GM06990 (cell line): Measurements from ENCODE around the gene PIM1.

Source experiments
- DNase-seq: peaks from one replicate; pipeline ENCODE4 v3.0.0-alpha.2; 2011; ENCODE audit not compliant: insufficient read length; ENCODE audit errors: extremely low read depth
- H3K27me3 ChIP-seq: replicated peaks from 2 replicates; pipeline ENCODE4 v1.6.0; 2011; ENCODE audit warnings: low read length; ENCODE audit not compliant: control insufficient read depth, insufficient read depth
- H3K36me3 ChIP-seq: 2 replicates; pipeline ENCODE4 v1.5.1; 2011; ENCODE audit warnings: low read length; ENCODE audit not compliant: control insufficient read depth, insufficient read depth
- H3K4me3 ChIP-seq: replicated peaks from 2 replicates; pipeline ENCODE4 v1.5.1; 2011; ENCODE audit warnings: low read depth, mild to moderate bottlenecking, control low read depth, low read length
- CTCF ChIP-seq: IDR thresholded peaks from 2 replicates; pipeline ENCODE4 v1.5.1; 2011; ENCODE audit warnings: low read length, control low read depth, mild to moderate bottlenecking, inconsistent platforms; ENCODE audit not compliant: insufficient read depth, poor library complexity, severe bottlenecking

PIM1 gene

GRCh38 chr6:37204014-37204751 lies 34.2 kb downstream of the PIM1 start:
- no peak for DNase-seq
- TF ChIP-seq CTCF, result no peak
- no peaks in the 10 kb centered on the region for H3K27me3 ChIP-seq
- no peak overlapping the region for H3K4me3 ChIP-seq
- no peaks in the 10 kb centered on the region for H3K36me3 ChIP-seq

- Histone ChIP-seq H3K4me3 (no peak overlapping the region), H3K36me3 (no peaks in the 10 kb centered on the region), H3K27me3 (no peaks in the 10 kb centered on the region)
- TF ChIP-seq CTCF, result no peak
- DNase-seq, result no peak
These were observed 35.4 kb downstream of the PIM1 start for GRCh38 chr6:37205175-37205996.

- DNase-seq, result no peak
- no peak overlapping the region for H3K4me3 ChIP-seq
- H3K27me3 ChIP-seq, result no peaks in the 10 kb centered on the region
- H3K36me3 ChIP-seq, result no peaks in the 10 kb centered on the region
- no peak for TF ChIP-seq CTCF
These were observed 36.0 kb downstream of the PIM1 start for GRCh38 chr6:37205997-37206340.

- no peak for TF ChIP-seq CTCF
These were observed 36.7 kb downstream of the PIM1 start for GRCh38 chr6:37206622-37207021.

GRCh38 chr6:37207903-37208456 lies 38.0 kb downstream of the PIM1 start:
- TF ChIP-seq CTCF, result peak; percentile 85
- Histone ChIP-seq H3K27me3 (no peaks in the 10 kb centered on the region), H3K36me3 (no peaks in the 10 kb centered on the region), H3K4me3 (no peak overlapping the region)
- DNase-seq, result peak; percentile 58

More at GRCh38 chr6:37206622-37207021, 36.7 kb downstream of the PIM1 start:
- no peak overlapping the region for H3K4me3 ChIP-seq
- no peaks in the 10 kb centered on the region for H3K27me3 ChIP-seq
- DNase-seq, result no peak
- no peaks in the 10 kb centered on the region for H3K36me3 ChIP-seq
